Measurements from ENCODE around the gene TADA2A. TPM values are rescaled to one million over a fixed set of nuclear protein-coding genes. Genes with fewer than 3 reads are reported as not detected.

TADA2A gene
- total RNA-seq, 2 donors from 2014 or later, result 6.8 to 15.7 TPM

- Histone ChIP-seq H3K4me3 (no peak overlapping the region), H3K27me3 (no peaks in the 10 kb centered on the region), H3K36me3 (no peaks in the 10 kb centered on the region), H3K9me3 (no peaks in the 10 kb centered on the region), H3K27ac (peak overlapping the region in 1 of 2 donors; percentile 9), H3K4me1 (peaks cover 0 to 25% of the 10 kb centered on the region in 2 donors)
- no peak for TF ChIP-seq CTCF (IDR thresholded peaks at IDR 0.05)
- DNase-seq (ENCODE audit: low spot score), result no peak
Observed at GRCh38 chr17:37494401-37494831, 87.7 kb downstream of the TADA2A start.

GRCh38 chr17:37494971-37495370, 88.3 kb downstream of the TADA2A start:
- Histone ChIP-seq H3K4me3 (no peak overlapping the region), H3K4me1 (peaks cover 0 to 25% of the 10 kb centered on the region in 2 donors), H3K9me3 (no peaks in the 10 kb centered on the region), H3K27ac (peak overlapping the region in 1 of 2 donors; percentile 9), H3K27me3 (no peaks in the 10 kb centered on the region), H3K36me3 (no peaks in the 10 kb centered on the region)
- TF ChIP-seq CTCF (IDR thresholded peaks at IDR 0.05), result no peak
- DNase-seq (ENCODE audit: low spot score), result no peak

GRCh38 chr17:37500378-37500777, 93.7 kb downstream of the TADA2A start:
- no peak overlapping the region for H3K27ac ChIP-seq
- no peaks in the 10 kb centered on the region for H3K27me3 ChIP-seq
- no peak for DNase-seq (ENCODE audit: low spot score)
- H3K36me3 ChIP-seq, result no peaks in the 10 kb centered on the region
- H3K9me3 ChIP-seq, result no peaks in the 10 kb centered on the region
- H3K4me3 ChIP-seq, result no peak overlapping the region
- no peak for TF ChIP-seq CTCF (IDR thresholded peaks at IDR 0.05)
- H3K4me1 ChIP-seq, result no peaks in the 10 kb centered on the region

- no peak for DNase-seq (ENCODE audit: low spot score)
- no peaks in the 10 kb centered on the region for H3K9me3 ChIP-seq
- H3K27me3 ChIP-seq, result no peaks in the 10 kb centered on the region
- H3K4me3 ChIP-seq, result no peak overlapping the region
- TF ChIP-seq CTCF (IDR thresholded peaks at IDR 0.05), result no peak
- H3K36me3 ChIP-seq, result no peaks in the 10 kb centered on the region
- peaks cover 0 to 8% of the 10 kb centered on the region in 2 donors for H3K4me1 ChIP-seq
- no peak overlapping the region for H3K27ac ChIP-seq
Observed at GRCh38 chr17:37502009-37502936, 95.6 kb downstream of the TADA2A start.

GRCh38 chr17:37503148-37503547, 96.5 kb downstream of the TADA2A start:
- no peak overlapping the region for H3K4me3 ChIP-seq
- DNase-seq (ENCODE audit: low spot score), result no peak
- no peak for TF ChIP-seq CTCF (IDR thresholded peaks at IDR 0.05)
- H3K27me3 ChIP-seq, result no peaks in the 10 kb centered on the region
- peaks cover 0 to 14% of the 10 kb centered on the region in 2 donors for H3K4me1 ChIP-seq
- H3K36me3 ChIP-seq, result no peaks in the 10 kb centered on the region
- H3K27ac ChIP-seq, result no peak overlapping the region
- no peaks in the 10 kb centered on the region for H3K9me3 ChIP-seq

Data from right atrium auricular region (tissue), 2 donors.